ENCODE data around the gene ARPC2. TPM values are rescaled to one million over a fixed set of nuclear protein-coding genes. Genes with fewer than 3 reads are reported as not detected.
A peak's percentile ranks its signal among the peaks of the same experiment; 100 is the strongest.

The ARPC2 gene
- total RNA-seq, 1 donor from 2014 or later, result 737 TPM

DNA sequence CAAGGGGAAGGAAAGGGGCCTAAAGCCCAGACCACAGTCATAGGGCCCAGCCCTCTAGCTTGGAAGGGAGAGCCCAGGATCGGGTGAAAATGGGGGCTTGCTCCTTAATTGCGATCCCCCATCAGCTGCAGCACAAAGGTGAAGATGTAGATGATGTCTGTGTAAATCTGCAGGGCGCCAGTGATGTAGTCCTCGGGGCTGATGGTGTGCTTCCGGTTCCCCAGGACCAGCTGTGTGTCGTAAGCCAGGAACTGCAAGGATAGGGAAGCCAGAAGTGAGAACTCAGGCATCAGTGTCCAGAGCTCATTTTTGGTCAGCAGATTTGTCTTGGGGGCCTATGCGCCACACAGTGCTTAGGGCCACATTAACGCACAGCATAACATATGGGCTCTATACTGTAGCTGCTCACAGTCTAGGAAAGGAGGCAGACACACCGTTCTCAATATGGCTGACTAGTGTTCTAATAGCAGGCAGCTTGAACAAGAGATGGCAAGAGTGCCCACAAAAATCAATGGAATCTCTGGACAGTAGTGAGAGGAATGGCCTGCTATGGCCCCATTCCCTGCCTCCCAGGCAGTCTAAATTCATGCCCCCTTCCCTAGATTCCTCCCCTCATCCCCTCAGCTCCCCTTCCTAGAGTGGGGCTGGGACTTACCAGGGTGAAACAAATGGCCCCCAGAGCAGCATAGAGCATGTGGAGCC lies 58.5 kb downstream of the ARPC2 start:
- no peak for DNase-seq
- no peak overlapping the region for H3K4me3 Mint-ChIP-seq
- intact Hi-C loops (cut with micrococcal nuclease), result no loop called here
- H3K27me3 Mint-ChIP-seq, result no peaks in the 10 kb centered on the region
- POLR2A ChIA-PET, result interaction anchor here (0.6 to 7.3 kb wide), 3 partner anchors 10 to 916 kb away, joined by 3 to 97 read pairs (median 56); partner anchors contain the start of gene TMBIM1
- peak overlapping the region; percentile 73 for H3K27ac Mint-ChIP-seq
- H3K36me3 Mint-ChIP-seq (ENCODE audit: low read depth), result peaks cover 72% of the 10 kb centered on the region
- no peaks in the 10 kb centered on the region for H3K9me3 Mint-ChIP-seq
- peaks cover 44% of the 10 kb centered on the region for H3K4me1 Mint-ChIP-seq
- CTCF ChIA-PET, result interaction anchor here (1.0 to 7.5 kb wide), 3 partner anchors 13 to 92 kb away, joined by 3 to 138 read pairs (median 73); partner anchors contain the start of genes CATIP and TMBIM1
- no peak for ATAC-seq (ENCODE audit: low read depth)
- TF ChIP-seq, protein P1, sequence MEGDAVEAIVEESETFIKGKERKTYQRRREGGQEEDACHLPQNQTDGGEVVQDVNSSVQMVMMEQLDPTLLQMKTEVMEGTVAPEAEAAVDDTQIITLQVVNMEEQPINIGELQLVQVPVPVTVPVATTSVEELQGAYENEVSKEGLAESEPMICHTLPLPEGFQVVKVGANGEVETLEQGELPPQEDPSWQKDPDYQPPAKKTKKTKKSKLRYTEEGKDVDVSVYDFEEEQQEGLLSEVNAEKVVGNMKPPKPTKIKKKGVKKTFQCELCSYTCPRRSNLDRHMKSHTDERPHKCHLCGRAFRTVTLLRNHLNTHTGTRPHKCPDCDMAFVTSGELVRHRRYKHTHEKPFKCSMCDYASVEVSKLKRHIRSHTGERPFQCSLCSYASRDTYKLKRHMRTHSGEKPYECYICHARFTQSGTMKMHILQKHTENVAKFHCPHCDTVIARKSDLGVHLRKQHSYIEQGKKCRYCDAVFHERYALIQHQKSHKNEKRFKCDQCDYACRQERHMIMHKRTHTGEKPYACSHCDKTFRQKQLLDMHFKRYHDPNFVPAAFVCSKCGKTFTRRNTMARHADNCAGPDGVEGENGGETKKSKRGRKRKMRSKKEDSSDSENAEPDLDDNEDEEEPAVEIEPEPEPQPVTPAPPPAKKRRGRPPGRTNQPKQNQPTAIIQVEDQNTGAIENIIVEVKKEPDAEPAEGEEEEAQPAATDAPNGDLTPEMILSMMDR (IDR thresholded peaks at IDR 0.05), result no peak

GRCh38 chr2:218276986-218277755 lies 60.2 kb downstream of the ARPC2 start:
- no peak for ATAC-seq (ENCODE audit: low read depth)
- ChIA-PET POLR2A (interaction anchor here (0.6 kb wide), 1 partner anchor 22 kb away, joined by 3 read pairs; no protein-coding TSS in a partner anchor), CTCF (interaction anchor here (7.5 kb wide), 1 partner anchor 12 kb away, joined by 138 read pairs; the partner anchor contains the start of gene TMBIM1)
- H3K27ac Mint-ChIP-seq, result peak overlapping the region; percentile 41
- H3K4me1 Mint-ChIP-seq, result peaks cover 29% of the 10 kb centered on the region
- H3K36me3 Mint-ChIP-seq (ENCODE audit: low read depth), result peaks cover 80% of the 10 kb centered on the region
- intact Hi-C loops (cut with micrococcal nuclease), result no loop called here
- TF ChIP-seq, protein P1 (IDR thresholded peaks at IDR 0.05), result no peak
- no peak overlapping the region for H3K4me3 Mint-ChIP-seq
- no peaks in the 10 kb centered on the region for H3K27me3 Mint-ChIP-seq
- H3K9me3 Mint-ChIP-seq, result no peaks in the 10 kb centered on the region
- no peak for DNase-seq

DNA sequence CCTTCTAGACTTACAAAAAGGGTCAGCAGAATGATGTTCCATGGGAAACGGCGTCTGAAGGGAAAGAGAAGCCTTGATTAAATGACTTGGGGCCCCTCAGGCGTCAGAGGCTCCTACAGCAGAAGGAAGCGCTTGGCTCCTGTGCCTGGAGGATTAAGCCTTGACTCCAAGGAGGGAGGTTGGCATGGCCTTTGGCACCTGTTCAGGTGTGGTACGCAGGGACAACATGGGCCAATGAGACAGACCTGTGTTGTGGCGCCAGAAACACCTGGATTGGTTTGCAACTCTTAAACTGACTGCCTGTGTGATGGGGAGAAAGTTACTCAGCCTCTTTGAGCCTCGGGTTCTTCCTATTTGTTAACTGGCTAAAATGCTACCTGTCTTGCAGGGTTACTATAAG lies 60.9 kb downstream of the ARPC2 start:
- H3K27ac Mint-ChIP-seq, result no peak overlapping the region
- ChIA-PET POLR2A (no interaction called here), CTCF (no interaction called here)
- no peak for DNase-seq
- H3K4me3 Mint-ChIP-seq, result no peak overlapping the region
- intact Hi-C loops (cut with micrococcal nuclease), result no loop called here
- no peak for ATAC-seq (ENCODE audit: low read depth)
- H3K36me3 Mint-ChIP-seq (ENCODE audit: low read depth), result peaks cover 86% of the 10 kb centered on the region
- TF ChIP-seq, protein P1 (IDR thresholded peaks at IDR 0.05), result no peak
- peaks cover 27% of the 10 kb centered on the region for H3K4me1 Mint-ChIP-seq
- H3K27me3 Mint-ChIP-seq, result no peaks in the 10 kb centered on the region
- no peaks in the 10 kb centered on the region for H3K9me3 Mint-ChIP-seq

GRCh38 chr2:218278531-218279360 lies 61.8 kb downstream of the ARPC2 start:
- Mint-ChIP-seq H3K36me3 (ENCODE audit: low read depth) (peaks cover 83% of the 10 kb centered on the region), H3K4me1 (peaks cover 30% of the 10 kb centered on the region), H3K9me3 (no peaks in the 10 kb centered on the region), H3K27ac (no peak overlapping the region), H3K27me3 (no peaks in the 10 kb centered on the region), H3K4me3 (no peak overlapping the region)
- DNase-seq, result no peak
- ChIA-PET CTCF (no interaction called here), POLR2A (no interaction called here)
- no peak for ATAC-seq (ENCODE audit: low read depth)
- TF ChIP-seq, protein P1 (IDR thresholded peaks at IDR 0.05), result no peak
- intact Hi-C loops (cut with micrococcal nuclease), result no loop called here
